Kidney (tissue), 14 donors: ENCODE results near the gene CCDC12. TPM values are rescaled to one million over a fixed set of nuclear protein-coding genes. Genes with fewer than 3 reads are reported as not detected.

Experiments used
- DNase-seq, 5 donors: peaks; one replicate each; pipeline ENCODE4 v3.0.0-alpha.2; 2013 to 2020
- FAIRE-seq: peaks from 2 replicates; lab custom pipeline; 2012; peaks lifted over from hg19 to GRCh38; lab: Jason Lieb, UNC
- H3K27ac ChIP-seq, 2 donors: one replicate each; pipeline ENCODE4 v1.7.0; 2013; ENCODE audit warnings: low read depth in 2 of 2, low read length in 2 of 2, inconsistent platforms in 1 of 2
- H3K27me3 ChIP-seq: one replicate; pipeline ENCODE4 v1.7.1; 2013; ENCODE audit warnings: low read length, inconsistent platforms; ENCODE audit not compliant: control insufficient read depth, insufficient read depth
- H3K36me3 ChIP-seq, 3 donors: one replicate each; pipeline versions ENCODE4 v1.7.0 to v1.7.1; 2013; ENCODE audit warnings: low read length in 3 of 3, control low read depth in 1 of 3, inconsistent platforms in 1 of 3; ENCODE audit not compliant: insufficient read depth in 3 of 3, control insufficient read depth in 2 of 3
- H3K4me1 ChIP-seq, 3 donors: one replicate each; pipeline versions ENCODE4 v1.7.0 to v1.7.1; 2013; ENCODE audit warnings: low read length in 3 of 3, inconsistent platforms in 1 of 3, low read depth in 1 of 3; ENCODE audit not compliant: control insufficient read depth in 2 of 3, insufficient read depth in 2 of 3
- H3K4me3 ChIP-seq, 3 donors: one replicate each; pipeline versions ENCODE4 v1.7.0 to v1.8.1; 2013; ENCODE audit warnings: low read length in 3 of 3, control low read depth in 1 of 3, inconsistent platforms in 1 of 3
- H3K9ac ChIP-seq, 3 donors: one replicate each; pipeline versions ENCODE4 v1.7.0 to v1.7.1; 2013; ENCODE audit warnings: low read length in 3 of 3, control low read depth in 1 of 3, inconsistent platforms in 1 of 3
- H3K9me3 ChIP-seq, 3 donors: one replicate each; pipeline versions ENCODE4 v1.7.0 to v1.7.1; 2013; ENCODE audit warnings: low read length in 3 of 3, control low read depth in 1 of 3, inconsistent platforms in 1 of 3; ENCODE audit not compliant: control insufficient read depth in 2 of 3, insufficient read depth in 1 of 3
- CTCF ChIP-seq: IDR thresholded peaks from 3 replicates; pipeline ENCODE4 v1.5.1; 2012; ENCODE audit warnings: mild to moderate bottlenecking, moderate library complexity, borderline replicate concordance; ENCODE audit not compliant: insufficient read depth; ENCODE audit errors: extremely low read depth
- intact Hi-C: fragments of 100-400 bp; cut with DNase I; formaldehyde crosslinking; loops from one replicate; pipeline ENCODE4 v1.11.1; 2022
- polyA plus RNA-seq: library from polyadenylated mRNA; stranded (reverse); fragments of 350-450 nt; fragmentation: Illumina TruSeq; extraction: RNeasy Lipid Tissue Mini Kit (QIAGEN cat#74804); gene quantifications from one replicate; pipeline ENCODE4 v1.2.3, GENCODE V29; 2014; ENCODE audit warnings: low read depth, low replicate concordance; ENCODE audit not compliant: insufficient read depth
- total RNA-seq: library from RNA; stranded (reverse); fragmentation: NEBNext Ultra II Directional; extraction: Animal tissue kit (Norgen Biotek cat#: 25700); gene quantifications from one replicate; pipeline ENCODE4 v1.2.1, GENCODE V29; 2021
- donor health status: control.
- donor health status: control.
- donor health status: control.
- donor health status: control.
- donor health status: control.
- donor health status: DM: yes; HTN: yes; CAD: no.
- donor health status: Normal renal cell carcinoma (clear cell type).

CCDC12 gene
- total and polyA plus RNA-seq, 2 donors from 2014 or later: 59.7 to 85.6 TPM

GRCh38 chr3:46978381-46978780 lies 1.8 kb upstream of the CCDC12 start:
- intact Hi-C loops: no loop called here
- Histone ChIP-seq H3K4me1 (peaks cover 0 to 24% (median 0%) of the 10 kb centered on the region in 3 donors), H3K36me3 (peaks cover 0 to 5% (median 0%) of the 10 kb centered on the region in 3 donors), H3K9ac (no peak overlapping the region), H3K4me3 (no peak overlapping the region), H3K9me3 (no peaks in the 10 kb centered on the region), H3K27ac (no peak overlapping the region), H3K27me3 (no peaks in the 10 kb centered on the region)
- peak in 2 of 5 donors; percentile 55 to 67 for DNase-seq
- FAIRE-seq: no peak
- TF ChIP-seq CTCF: no peak

GRCh38 chr3:46977811-46978195 lies 1.3 kb upstream of the CCDC12 start:
- intact Hi-C loops: no loop called here
- H3K36me3 ChIP-seq: peaks cover 0 to 5% (median 0%) of the 10 kb centered on the region in 3 donors

GRCh38 chr3:46974421-46975171 lies 1.9 kb downstream of the CCDC12 start:
- intact Hi-C loops: no loop called here
- Histone ChIP-seq H3K4me3 (peak overlapping the region in 2 of 3 donors; percentile 15 to 38), H3K4me1 (peaks cover 0 to 29% (median 20%) of the 10 kb centered on the region in 3 donors), H3K36me3 (peaks cover 0 to 5% (median 0%) of the 10 kb centered on the region in 3 donors), H3K27me3 (no peaks in the 10 kb centered on the region), H3K9me3 (no peaks in the 10 kb centered on the region), H3K27ac (peak overlapping the region in 1 of 2 donors; percentile 43), H3K9ac (peak overlapping the region in 1 of 3 donors; percentile 58)
- no peak for TF ChIP-seq CTCF
- DNase-seq (no peak), FAIRE-seq (no peak)

More at GRCh38 chr3:46977811-46978195, 1.3 kb upstream of the CCDC12 start:
- no peak overlapping the region for H3K27ac ChIP-seq
- no peak for FAIRE-seq
- H3K4me1 ChIP-seq: peaks cover 0 to 24% (median 0%) of the 10 kb centered on the region in 3 donors
- H3K27me3 ChIP-seq: no peaks in the 10 kb centered on the region
- no peak overlapping the region for H3K9ac ChIP-seq
- no peak for TF ChIP-seq CTCF
- H3K4me3 ChIP-seq: no peak overlapping the region
- DNase-seq: peak in 1 of 5 donors; percentile 54
- no peaks in the 10 kb centered on the region for H3K9me3 ChIP-seq
